Measurements from ENCODE around the gene TRA2B. TPM values are rescaled to one million over a fixed set of nuclear protein-coding genes. Genes with fewer than 3 reads are reported as not detected.

The TRA2B gene
- total and polyA plus RNA-seq, 2 of the 8 experiments (the other 6 are each of a cell fraction or from before 2014, with no cell fraction given) = 206 to 274 TPM

Other genes with a start within 250 kb of the TRA2B start
- gene IGF2BP2, start 113.0 kb downstream of the TRA2B start, total RNA-seq (2021; fragmentation: NEBNext Ultra II Directional; extraction: Animal tissue kit (Norgen Biotek cat#: 25700)) = 114 and 121 TPM in 2 replicates
- 7.4 and 13.5 TPM in 2 replicates for gene IGF2BP2, start 113.0 kb downstream of the TRA2B start, polyA plus RNA-seq (2011; rRNA removed)
- gene ETV5, start 171.1 kb upstream of the TRA2B start, total RNA-seq (2021; fragmentation: NEBNext Ultra II Directional; extraction: Animal tissue kit (Norgen Biotek cat#: 25700)) = 31.9 and 36.9 TPM in 2 replicates
- 11.8 and 13.1 TPM in 2 replicates for gene ETV5, start 171.1 kb upstream of the TRA2B start, polyA plus RNA-seq (2011; rRNA removed)

Data from H1 (cell line).